SHP77 (cell line): ENCODE data around the gene FRMPD4.
"Not testable (repeated sequence)": the region's sequence is repeated elsewhere in the genome, so short reads cannot be mapped to it uniquely, and the experiment has no call there.

Experiments
- DNase-seq, 2 experiments: peaks; one replicate each; lab custom pipeline; 2025; lab: John Stamatoyannopoulos, UW

The FRMPD4 gene

GRCh38 chrX:12138361-12139313, at the start of gene FRMPD4:
Gene FRMPD4, plus strand, starts transcription at chrX:12138473. Its CDS starts 499 bp downstream, at chrX:12138972.
- DNase-seq: no peak

GRCh38 chrX:12089740-12090139, 48.5 kb upstream of the FRMPD4 start:
- DNase-seq: no peak

GRCh38 chrX:12113321-12113720, 25.0 kb upstream of the FRMPD4 start:
- DNase-seq: no peak

DNA sequence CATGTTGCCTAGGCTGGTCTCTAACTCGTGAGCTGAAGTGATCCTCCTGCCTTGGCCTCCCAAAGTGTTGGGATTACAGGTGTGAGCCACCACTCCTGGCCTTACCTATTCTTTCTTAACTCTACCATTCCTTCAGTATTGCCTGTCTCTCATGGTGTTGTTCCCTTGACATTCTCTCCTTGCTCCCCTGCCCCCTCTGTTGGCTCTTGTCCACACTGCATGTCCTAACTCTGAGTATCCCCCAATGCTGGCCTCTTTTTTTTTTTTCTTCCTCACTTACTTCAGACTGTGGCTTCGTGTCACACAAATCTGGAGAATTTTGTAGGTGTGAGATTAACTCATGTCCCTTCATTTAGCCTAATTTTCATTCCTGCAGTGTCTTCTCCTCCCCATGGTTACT, 22.9 kb upstream of the FRMPD4 start:
- no peak for DNase-seq

- DNase-seq: no peak
Measured at GRCh38 chrX:12118134-12118533, 20.1 kb upstream of the FRMPD4 start.

- DNase-seq: no peak
Measured at GRCh38 chrX:12128017-12128416, 10.3 kb upstream of the FRMPD4 start.

DNA sequence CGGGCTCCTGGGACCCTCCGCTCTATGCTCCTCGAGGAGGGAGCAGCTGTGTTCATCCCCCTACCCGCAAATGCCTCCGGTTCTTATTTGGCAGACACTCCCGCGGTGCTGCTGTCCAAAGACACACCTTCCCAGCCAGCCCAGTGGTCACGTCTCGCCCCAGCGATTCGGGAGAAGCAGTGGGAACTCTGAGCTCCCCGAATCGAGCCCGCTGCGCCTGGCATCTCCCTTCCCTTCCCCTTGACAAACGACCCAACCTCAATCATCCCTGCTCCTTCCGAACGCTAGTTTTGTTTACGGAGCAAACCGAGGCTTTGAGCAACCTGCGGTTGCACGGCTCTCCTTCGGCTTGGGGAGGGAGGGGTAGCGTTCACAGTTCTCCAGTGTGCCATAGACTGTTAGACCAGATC, 317 bp upstream of the FRMPD4 start:
- DNase-seq: no peak

DNA sequence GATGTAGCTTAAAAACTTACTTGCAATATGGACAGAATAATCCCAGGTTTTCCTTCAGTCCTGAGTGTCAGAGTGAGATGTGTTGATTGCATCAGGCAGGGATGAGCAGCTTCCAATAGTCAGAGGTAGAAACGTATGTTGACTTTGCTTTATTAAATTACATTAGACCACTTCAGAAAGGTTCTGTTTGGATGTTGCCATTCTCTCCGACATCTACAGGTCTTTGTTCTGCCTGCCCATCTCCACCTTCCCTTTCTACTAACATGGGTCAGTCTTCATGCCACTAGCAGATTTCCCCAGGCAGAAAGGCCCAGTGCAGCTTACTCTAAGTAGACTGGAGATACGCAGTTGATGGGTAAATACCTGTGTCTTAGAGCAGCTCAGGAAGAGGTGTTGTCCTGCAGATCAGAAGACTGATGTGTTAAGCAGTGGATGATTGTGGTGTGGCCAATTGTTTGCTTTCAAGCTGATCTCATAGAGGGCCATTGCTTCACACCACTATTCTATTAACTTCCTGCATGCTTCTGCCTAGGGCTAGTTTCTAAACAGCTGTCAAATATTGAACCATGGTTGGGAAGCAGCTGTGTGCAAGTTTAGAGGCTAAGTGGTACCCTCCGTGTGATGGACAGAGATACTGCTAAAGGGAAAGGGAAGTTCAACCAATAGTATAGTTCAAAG, 1.8 kb downstream of the FRMPD4 start:
- no peak for DNase-seq

DNA sequence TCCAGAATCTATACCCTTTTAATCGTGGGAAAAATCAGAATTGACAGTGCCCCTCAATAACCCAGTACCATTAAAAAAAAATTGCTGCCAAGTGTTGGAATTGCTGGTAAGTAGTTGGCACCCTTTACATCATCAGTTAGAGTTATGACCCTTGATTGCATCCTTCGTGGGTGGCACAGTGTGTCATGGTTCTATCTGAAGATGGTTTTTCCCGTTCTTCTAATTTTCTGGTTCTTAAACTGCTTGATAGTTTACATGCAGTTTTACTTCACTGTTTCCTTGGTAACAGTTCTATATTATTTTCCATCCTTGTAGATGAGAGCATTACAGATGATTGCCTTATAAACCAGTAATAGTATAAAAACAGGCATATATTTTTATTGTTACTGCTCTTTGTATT, 3.2 kb downstream of the FRMPD4 start:
- DNase-seq: no peak

GRCh38 chrX:12142661-12143060, 4.4 kb downstream of the FRMPD4 start:
- no peak for DNase-seq

GRCh38 chrX:12145402-12145801, 7.1 kb downstream of the FRMPD4 start:
- no peak for DNase-seq

GRCh38 chrX:12149670-12150407, 11.6 kb downstream of the FRMPD4 start:
- no peak for DNase-seq

DNA sequence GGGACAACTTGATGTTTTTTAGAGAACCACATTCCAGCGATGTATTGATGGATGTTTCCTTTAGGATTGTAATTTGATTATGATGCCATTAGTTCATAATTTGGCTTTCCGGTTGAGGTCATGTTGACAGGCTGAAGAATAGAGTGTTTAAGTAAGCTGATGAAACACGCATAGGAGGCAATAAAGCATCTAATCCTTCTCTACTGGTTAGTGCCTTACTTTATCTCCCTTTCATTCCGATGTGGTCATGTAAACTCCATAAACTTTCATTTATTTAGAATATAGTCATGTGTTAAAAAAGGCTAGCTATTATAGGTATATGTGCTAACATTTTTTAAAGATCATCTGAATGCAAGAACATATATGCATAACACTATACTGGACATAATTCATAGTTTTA, 15.0 kb downstream of the FRMPD4 start:
- no peak for DNase-seq

GRCh38 chrX:12153741-12154140, 15.5 kb downstream of the FRMPD4 start:
- no peak for DNase-seq

GRCh38 chrX:12159799-12160198, 21.5 kb downstream of the FRMPD4 start:
- no peak for DNase-seq

DNA sequence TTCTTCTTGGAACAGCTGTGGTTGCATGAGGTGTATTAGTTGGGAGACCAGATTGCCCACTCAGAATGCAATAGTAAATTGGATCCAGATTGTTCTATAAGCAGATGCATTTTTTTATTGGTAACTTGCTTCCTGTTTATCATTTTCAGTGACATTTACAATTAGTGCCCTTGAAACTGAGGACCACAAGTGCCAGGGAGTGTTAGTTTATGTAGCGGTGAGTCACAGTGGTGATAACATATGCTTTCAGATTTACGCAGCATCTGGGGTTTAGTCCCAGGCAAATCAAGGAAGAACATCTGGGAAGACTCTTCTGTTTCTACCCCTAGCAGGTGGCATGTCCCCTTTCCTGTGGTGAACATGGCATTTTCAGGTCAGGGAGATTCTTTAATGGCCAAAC, 24.1 kb downstream of the FRMPD4 start:
- DNase-seq: no peak

DNA sequence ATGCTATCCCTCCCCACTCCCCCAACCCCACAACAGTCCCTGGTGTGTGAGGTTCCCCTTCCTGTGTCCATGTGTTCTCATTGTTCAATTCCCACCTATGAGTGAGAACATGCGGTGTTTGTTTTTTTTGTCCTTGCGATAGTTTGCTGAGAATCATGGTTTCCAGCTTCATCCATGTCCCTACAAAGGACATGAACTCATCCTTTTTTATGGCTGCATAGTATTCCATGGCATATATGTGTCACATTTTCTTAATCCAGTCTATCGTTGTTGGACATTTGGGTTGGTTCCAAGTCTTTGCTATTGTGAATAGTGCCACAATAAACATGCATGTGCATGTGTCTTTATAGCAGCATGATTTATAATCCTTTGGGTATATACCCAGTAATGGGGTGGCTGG, 25.9 kb downstream of the FRMPD4 start:
- not testable (repeated sequence) for DNase-seq

DNA sequence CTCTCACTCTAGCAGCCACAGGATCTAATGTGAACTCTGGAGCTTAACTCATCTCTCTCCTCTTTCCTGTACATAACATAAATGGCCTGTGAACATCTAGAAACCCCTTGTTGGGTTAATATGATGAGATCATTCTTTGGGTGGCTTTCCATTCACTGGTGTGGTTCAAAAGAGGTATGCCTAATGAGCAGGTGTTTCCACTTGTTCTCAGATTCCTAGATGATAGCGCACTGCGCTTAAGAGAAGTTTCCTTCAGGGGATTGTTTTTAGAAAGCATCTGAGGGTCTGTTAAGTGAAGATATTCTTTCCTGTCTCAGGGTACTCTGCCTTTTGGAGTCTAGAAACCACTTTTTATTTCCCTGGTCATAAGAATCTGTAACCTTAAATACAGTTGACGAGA, 32.5 kb downstream of the FRMPD4 start:
- no peak for DNase-seq

- DNase-seq: no peak
Measured at GRCh38 chrX:12174358-12174757, 36.1 kb downstream of the FRMPD4 start.

DNA sequence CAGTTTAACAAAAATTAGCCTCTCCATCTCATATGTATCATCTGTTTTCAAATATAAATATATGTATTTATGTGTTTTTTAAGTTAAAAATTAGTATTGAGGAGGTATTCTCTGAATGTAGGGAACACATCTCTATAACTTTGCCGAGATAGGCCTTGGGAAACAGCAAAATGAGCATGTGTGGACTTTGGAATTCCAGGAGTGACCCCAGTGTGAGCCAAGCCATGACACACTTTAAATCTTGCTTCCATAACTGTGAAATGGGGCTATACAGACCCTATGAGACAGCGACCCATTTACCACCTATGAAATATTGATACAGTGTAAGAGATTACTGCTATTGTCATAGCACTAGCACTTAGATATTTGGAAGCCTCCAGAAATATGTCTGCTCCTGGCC, 58.8 kb downstream of the FRMPD4 start:
- DNase-seq: no peak

- no peak for DNase-seq
Measured at GRCh38 chrX:12206413-12206812, 68.1 kb downstream of the FRMPD4 start.

DNA sequence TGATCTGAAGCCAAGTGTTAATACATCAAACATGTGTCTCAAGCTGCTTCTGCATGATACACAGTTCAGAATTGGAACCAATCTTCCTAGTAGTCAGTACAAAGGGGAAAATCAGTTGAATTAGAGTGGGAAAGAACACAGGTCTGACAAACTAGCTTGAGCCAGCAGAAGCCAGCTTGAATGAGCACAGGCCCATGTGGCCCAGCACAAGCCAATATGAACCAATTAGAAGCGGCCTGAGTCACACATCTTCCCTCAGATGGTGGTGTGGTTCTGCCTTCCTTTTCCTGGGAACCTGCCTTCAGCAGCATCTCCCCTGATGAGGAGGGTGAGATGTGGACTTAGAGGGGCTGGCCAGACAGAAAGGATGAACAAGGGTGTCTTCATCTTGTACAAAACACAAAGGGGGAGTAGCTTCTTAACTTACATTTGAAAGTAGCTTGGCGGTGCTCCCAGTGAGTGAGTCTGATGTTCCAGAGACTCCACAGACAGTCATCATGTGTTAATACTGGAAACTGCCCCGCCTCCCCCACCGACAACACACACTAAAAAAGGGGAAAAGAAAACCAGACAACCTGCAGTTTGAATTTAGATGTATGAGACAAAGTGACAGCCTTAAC, 72.0 kb downstream of the FRMPD4 start:
- no peak for DNase-seq
